ENCODE results near the gene LNX2. TPM values are rescaled to one million over a fixed set of nuclear protein-coding genes. Genes with fewer than 3 reads are reported as not detected.

LNX2 gene
- total RNA-seq, 1 experiment from 2014 or later: 12.3 TPM

DNA sequence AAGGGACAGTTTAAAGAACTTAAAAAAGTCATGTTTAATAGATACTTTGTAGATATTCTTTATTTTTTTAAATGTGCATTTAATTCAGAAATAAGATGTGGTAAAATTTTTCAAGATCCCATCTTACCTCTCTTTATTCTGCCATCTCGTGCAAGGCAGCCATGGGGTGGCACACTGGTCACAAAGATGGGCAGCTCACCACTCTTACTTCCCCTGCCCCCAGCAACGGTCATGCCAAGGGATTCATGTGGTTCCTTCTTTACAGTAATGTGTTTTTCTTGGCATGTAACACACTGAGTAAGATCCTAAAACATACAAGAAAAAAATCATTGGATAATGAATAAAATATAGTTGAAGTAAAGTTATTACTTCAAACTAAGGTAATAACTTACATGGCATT, 64.2 kb downstream of the LNX2 start:
- peak; percentile 83 for DNase-seq (ENCODE audit: unreplicated experiment)
- Mint-ChIP-seq H3K36me3 (ENCODE audit: insufficient read depth, unreplicated experiment) (peaks cover 51% of the 10 kb centered on the region), H3K27ac (ENCODE audit: low read depth, unreplicated experiment) (no peak overlapping the region), H3K27me3 (ENCODE audit: insufficient read depth, unreplicated experiment) (no peaks in the 10 kb centered on the region), H3K4me1 (ENCODE audit: insufficient read depth, unreplicated experiment) (peaks cover 10% of the 10 kb centered on the region), H3K9me3 (ENCODE audit: unreplicated experiment) (no peaks in the 10 kb centered on the region), H3K4me3 (ENCODE audit: unreplicated experiment) (no peak overlapping the region)
- intact Hi-C loops (cut with micrococcal nuclease): loop anchor here (1.0 to 2.0 kb wide), 4 partner anchors 65 to 399 kb away; partner anchors contain the start of genes LNX2 and POLR1D
- BruUV-seq (replicated peaks): no TSS peak
- peak; percentile 10 for TF ChIP-seq CTCF (IDR thresholded peaks at IDR 0.05; ENCODE audit: unreplicated experiment)
- ChIA-PET CTCF (interaction anchor here (1.6 kb wide), 1 partner anchor 271 kb away, joined by 9 read pairs; no protein-coding TSS in a partner anchor), POLR2A (interaction anchor here (0.6 to 5.2 kb wide), 5 partner anchors 32 to 386 kb away, joined by 3 to 41 read pairs (median 4); partner anchors contain the start of genes LNX2, MTIF3 and POLR1D)

DNA sequence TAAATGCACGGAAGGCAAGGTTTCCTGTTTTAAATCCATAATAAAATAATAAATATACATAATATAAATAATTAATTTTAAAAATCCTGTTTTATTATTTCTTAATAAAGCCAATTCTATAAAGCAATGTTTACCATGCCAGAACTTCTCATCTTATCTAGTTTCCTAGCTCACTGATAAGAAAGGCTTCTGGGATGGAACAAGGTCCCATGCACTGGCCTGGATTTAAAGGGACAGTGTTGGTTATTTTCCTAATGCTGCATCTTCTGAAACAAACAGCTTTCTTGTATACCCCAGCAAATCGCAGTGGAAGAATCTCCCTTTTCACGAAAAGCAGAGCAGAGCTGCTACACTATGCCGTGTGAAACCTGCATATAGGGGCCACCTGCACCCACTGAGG, 68.8 kb downstream of the LNX2 start:
- Mint-ChIP-seq H3K36me3 (ENCODE audit: insufficient read depth, unreplicated experiment) (peaks cover 64% of the 10 kb centered on the region), H3K4me1 (ENCODE audit: insufficient read depth, unreplicated experiment) (peaks cover 15% of the 10 kb centered on the region), H3K9me3 (ENCODE audit: unreplicated experiment) (no peaks in the 10 kb centered on the region), H3K27ac (ENCODE audit: low read depth, unreplicated experiment) (no peak overlapping the region), H3K4me3 (ENCODE audit: unreplicated experiment) (no peak overlapping the region), H3K27me3 (ENCODE audit: insufficient read depth, unreplicated experiment) (no peaks in the 10 kb centered on the region)
- POLR2A ChIA-PET: interaction anchor here (0.7 to 5.7 kb wide), 4 partner anchors 50 to 102 kb away, joined by 3 to 43 read pairs (median 7); partner anchors contain the start of genes LNX2 and MTIF3
- no peak for DNase-seq (ENCODE audit: unreplicated experiment)
- intact Hi-C loops (cut with micrococcal nuclease): no loop called here
- CTCF ChIA-PET: interaction anchor here (1.2 to 3.9 kb wide), 3 partner anchors 10 to 279 kb away, joined by 3 to 31 read pairs (median 5); no protein-coding TSS in a partner anchor
- BruUV-seq (replicated peaks): no TSS peak
- no peak for TF ChIP-seq CTCF (IDR thresholded peaks at IDR 0.05; ENCODE audit: unreplicated experiment)

GRCh38 chr13:27549406-27549981, 70.8 kb downstream of the LNX2 start:
- TF ChIP-seq CTCF (IDR thresholded peaks at IDR 0.05; ENCODE audit: unreplicated experiment): no peak
- peak; percentile 73 for DNase-seq (ENCODE audit: unreplicated experiment)
- Mint-ChIP-seq H3K4me3 (ENCODE audit: unreplicated experiment) (no peak overlapping the region), H3K27me3 (ENCODE audit: insufficient read depth, unreplicated experiment) (no peaks in the 10 kb centered on the region), H3K4me1 (ENCODE audit: insufficient read depth, unreplicated experiment) (peaks cover 8% of the 10 kb centered on the region), H3K9me3 (ENCODE audit: unreplicated experiment) (no peaks in the 10 kb centered on the region), H3K27ac (ENCODE audit: low read depth, unreplicated experiment) (no peak overlapping the region), H3K36me3 (ENCODE audit: insufficient read depth, unreplicated experiment) (peaks cover 60% of the 10 kb centered on the region)
- ChIA-PET CTCF (interaction anchor here (0.5 to 3.9 kb wide), 10 partner anchors 13 to 433 kb away, joined by 3 to 31 read pairs (median 4); no protein-coding TSS in a partner anchor), POLR2A (interaction anchor here (0.6 to 5.7 kb wide), 14 partner anchors 9 to 608 kb away, joined by 3 to 43 read pairs (median 3); partner anchors contain the start of genes LNX2 and MTIF3)
- intact Hi-C loops (cut with micrococcal nuclease): no loop called here
- BruUV-seq (replicated peaks): no TSS peak

DNA sequence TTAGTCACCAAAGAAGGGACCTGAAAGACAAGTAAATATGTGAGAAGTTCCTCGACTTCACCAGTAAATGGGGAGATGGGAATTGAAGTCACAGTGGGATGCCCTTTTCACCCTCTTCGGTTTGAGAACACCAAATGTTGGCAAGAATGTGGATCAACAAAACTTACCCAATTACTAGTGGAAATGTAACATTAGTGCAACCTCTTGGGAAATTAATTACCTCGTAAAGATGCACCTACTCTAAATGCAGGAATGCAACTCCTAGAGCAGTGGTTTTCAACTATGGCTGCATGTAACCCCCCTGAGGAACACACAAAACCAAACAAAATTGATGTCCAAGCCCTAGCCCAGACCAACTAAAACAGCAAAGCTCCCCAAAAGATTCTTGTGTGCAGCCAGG, 78.1 kb downstream of the LNX2 start:
- DNase-seq (ENCODE audit: unreplicated experiment): no peak
- no peak overlapping the region for H3K4me3 Mint-ChIP-seq (ENCODE audit: unreplicated experiment)
- no TSS peak for BruUV-seq (replicated peaks)
- H3K27me3 Mint-ChIP-seq (ENCODE audit: insufficient read depth, unreplicated experiment): no peaks in the 10 kb centered on the region
- ChIA-PET CTCF (interaction anchor here (1.2 to 1.3 kb wide), 2 partner anchors 10 to 284 kb away, joined by 3 to 4 read pairs; no protein-coding TSS in a partner anchor), POLR2A (interaction anchor here (1.3 kb wide), 1 partner anchor 78 kb away, joined by 3 read pairs; the partner anchor contains the start of gene LNX2)
- no peaks in the 10 kb centered on the region for H3K4me1 Mint-ChIP-seq (ENCODE audit: insufficient read depth, unreplicated experiment)
- H3K9me3 Mint-ChIP-seq (ENCODE audit: unreplicated experiment): no peaks in the 10 kb centered on the region
- TF ChIP-seq CTCF (IDR thresholded peaks at IDR 0.05; ENCODE audit: unreplicated experiment): no peak
- peaks cover 30% of the 10 kb centered on the region for H3K36me3 Mint-ChIP-seq (ENCODE audit: insufficient read depth, unreplicated experiment)
- no peak overlapping the region for H3K27ac Mint-ChIP-seq (ENCODE audit: low read depth, unreplicated experiment)
- intact Hi-C loops (cut with micrococcal nuclease): no loop called here

All from MCF 10A (cell line).